CD4-positive, alpha-beta memory T cell (primary cell): ENCODE results near the gene EIF1AY. TPM values are rescaled to one million over a fixed set of nuclear protein-coding genes. Genes with fewer than 3 reads are reported as not detected.

Experiments used
- CTCF ChIA-PET: fragments of 350-600 bp; sonication (Branson Sonifier 250); formaldehyde crosslinking; loops from one replicate; lab custom pipeline; 2021; ENCODE audit warnings: inconsistent platforms; ENCODE audit not compliant: partially characterized antibody; lab: Charles Lee
- POLR2A ChIA-PET: fragments of 350-600 bp; sonication (Branson Sonifier 250); formaldehyde crosslinking; loops from one replicate; lab custom pipeline; 2021; ENCODE audit not compliant: partially characterized antibody; lab: Charles Lee
- DNase-seq, 5 donors: peaks; one replicate each; pipeline versions ENCODE4 v3.0.0 to v3.0.0-alpha.2; 2020 to 2022; ENCODE audit warnings: mixed read lengths in 1 of 5
- H3K27ac ChIP-seq: one replicate; pipeline ENCODE4 v1.7.0; 2013; ENCODE audit warnings: low read depth, low read length
- H3K27me3 ChIP-seq: 2 replicates; pipeline ENCODE4 v1.7.0; 2013; ENCODE audit warnings: mild to moderate bottlenecking, low read length, moderate library complexity; ENCODE audit not compliant: insufficient read depth
- H3K36me3 ChIP-seq: 2 replicates; pipeline ENCODE4 v1.7.0; 2013; ENCODE audit warnings: mild to moderate bottlenecking, low read length, moderate library complexity; ENCODE audit not compliant: insufficient read depth
- H3K4me1 ChIP-seq: 2 replicates; pipeline ENCODE4 v1.7.0; 2013; ENCODE audit warnings: mild to moderate bottlenecking, low read length, moderate library complexity; ENCODE audit not compliant: insufficient read depth
- H3K4me3 ChIP-seq, 2 donors: one replicate each; pipeline ENCODE4 v1.7.0; 2013; ENCODE audit warnings: low read length in 2 of 2, mild to moderate bottlenecking in 1 of 2
- H3K9me3 ChIP-seq, 2 donors: one replicate each; pipeline ENCODE4 v1.7.0; 2013; ENCODE audit warnings: low read length in 2 of 2, control low read depth in 1 of 2; ENCODE audit not compliant: control insufficient read depth in 1 of 2
- H3K27ac Mint-ChIP-seq, 7 donors: one replicate each; pipeline ENCODE4 v1.8.0; 2020 to 2021; ENCODE audit warnings: mixed read lengths in 7 of 7, mild to moderate bottlenecking in 6 of 7, inconsistent platforms in 3 of 7, moderate library complexity in 3 of 7
- H3K27me3 Mint-ChIP-seq, 2 donors: one replicate each; pipeline ENCODE4 v1.8.0; 2020 to 2021; ENCODE audit warnings: mixed read lengths in 2 of 2
- H3K36me3 Mint-ChIP-seq, 2 donors: one replicate each; pipeline ENCODE4 v1.8.0; 2020 to 2021; ENCODE audit warnings: mixed read lengths in 2 of 2, inconsistent platforms in 1 of 2, mild to moderate bottlenecking in 1 of 2
- H3K4me1 Mint-ChIP-seq, 4 donors: one replicate each; pipeline ENCODE4 v1.8.0; 2020 to 2021; ENCODE audit warnings: mixed read lengths in 4 of 4, mild to moderate bottlenecking in 1 of 4
- H3K4me3 Mint-ChIP-seq, 8 donors: one replicate each; pipeline ENCODE4 v1.8.0; 2020 to 2021; ENCODE audit warnings: mixed read lengths in 8 of 8, mild to moderate bottlenecking in 7 of 8, moderate library complexity in 6 of 8, inconsistent platforms in 3 of 8
- H3K9me3 Mint-ChIP-seq, 8 donors: one replicate each; pipeline ENCODE4 v1.8.0; 2020 to 2021; ENCODE audit warnings: mixed read lengths in 8 of 8, mild to moderate bottlenecking in 5 of 8, inconsistent platforms in 3 of 8, moderate library complexity in 1 of 8
- intact Hi-C: fragments of 100-400 bp; cut with micrococcal nuclease; formaldehyde crosslinking; loops from one replicate; pipeline ENCODE4 v1.15.1; 2023
- polyA plus RNA-seq, 2 donors: library from polyadenylated mRNA; unstranded; fragments of 300-500 nt; fragmentation: Illumina TruSeq; gene quantifications; one replicate each; pipeline ENCODE4 v1.2.3, GENCODE V29; 2021
- total RNA-seq, 2 experiments: library from RNA; stranded (reverse); gene quantifications; one replicate each; pipeline ENCODE4 v1.2.3, GENCODE V29; 2021

The EIF1AY gene
- total and polyA plus RNA-seq, 4 experiments from 2014 or later, result 37.6 to 37.7 TPM; not detected in 2

DNA sequence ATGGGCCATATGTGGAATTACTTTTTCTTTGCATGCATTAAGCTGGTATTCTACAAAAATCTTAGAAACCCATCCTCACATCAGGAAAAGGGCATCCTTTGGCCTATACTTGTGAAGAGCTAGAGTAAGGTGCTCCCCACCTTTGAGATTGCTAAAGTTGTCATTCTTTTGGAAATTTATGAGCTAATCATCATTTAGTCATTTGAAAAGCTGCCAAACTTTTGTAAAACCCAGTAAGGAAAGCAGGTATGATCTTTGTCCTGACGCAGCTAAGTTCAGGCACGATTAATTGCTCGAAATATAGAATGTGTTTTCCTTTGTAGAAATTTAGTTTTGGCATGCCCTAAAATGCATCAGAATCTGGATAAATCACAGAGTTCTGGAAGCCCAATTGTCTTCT, 2.6 kb downstream of the EIF1AY start:
- ChIA-PET POLR2A (no interaction called here), CTCF (no interaction called here)
- DNase-seq, result no peak
- Mint-ChIP-seq H3K9me3 (no peaks in the 10 kb centered on the region), H3K27me3 (no peaks in the 10 kb centered on the region), H3K27ac (peak overlapping the region in 1 of 7 donors; percentile 71), H3K4me1 (peaks cover 0 to 32% (median 6%) of the 10 kb centered on the region in 4 donors), H3K4me3 (peak overlapping the region in 2 of 8 donors; percentile 6 to 69), H3K36me3 (peaks cover 0 to 32% of the 10 kb centered on the region in 2 donors)
- intact Hi-C loops, result loop anchor here (5.0 to 10.0 kb wide), 4 partner anchors 167 to 1076 kb away; no protein-coding TSS in a partner anchor
- H3K4me1 ChIP-seq, result peaks cover 30% of the 10 kb centered on the region
- H3K4me3 ChIP-seq, result no peak overlapping the region
- H3K9me3 ChIP-seq, result no peaks in the 10 kb centered on the region
- no peak overlapping the region for H3K27ac ChIP-seq
- H3K27me3 ChIP-seq, result no peaks in the 10 kb centered on the region
- no peaks in the 10 kb centered on the region for H3K36me3 ChIP-seq

DNA sequence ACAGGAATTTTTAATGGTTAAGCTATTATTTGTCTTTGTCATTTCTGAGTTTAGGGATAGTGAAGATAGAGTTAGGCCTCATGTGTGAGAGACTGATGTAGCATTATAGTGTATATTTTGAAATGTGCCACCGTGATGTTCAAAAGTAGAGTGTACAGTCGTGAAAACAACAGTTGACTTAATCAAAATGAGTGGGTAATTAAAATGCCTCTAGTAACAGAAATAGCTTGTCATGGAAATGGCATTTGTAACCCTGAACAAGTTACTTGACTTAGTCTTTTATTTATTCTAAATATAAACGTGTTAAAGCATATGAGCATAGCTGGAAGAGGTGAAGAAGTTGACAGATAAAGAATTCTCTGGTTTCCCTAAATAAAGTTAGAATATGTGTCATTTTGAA, 6.1 kb downstream of the EIF1AY start:
- H3K4me3 Mint-ChIP-seq, result no peak overlapping the region
- H3K27ac ChIP-seq, result no peak overlapping the region
- H3K9me3 ChIP-seq, result no peaks in the 10 kb centered on the region
- H3K27me3 Mint-ChIP-seq, result no peaks in the 10 kb centered on the region
- peaks cover 0 to 34% of the 10 kb centered on the region in 2 donors for H3K36me3 Mint-ChIP-seq
- H3K27ac Mint-ChIP-seq, result no peak overlapping the region
- peaks cover 0 to 11% (median 4%) of the 10 kb centered on the region in 4 donors for H3K4me1 Mint-ChIP-seq
- peaks cover 19% of the 10 kb centered on the region for H3K4me1 ChIP-seq
- CTCF ChIA-PET, result interaction anchor here (1.0 kb wide), 1 partner anchor 22 kb away, joined by 3 read pairs; no protein-coding TSS in a partner anchor
- intact Hi-C loops, result no loop called here
- H3K27me3 ChIP-seq, result no peaks in the 10 kb centered on the region
- no peaks in the 10 kb centered on the region for H3K36me3 ChIP-seq
- no peak overlapping the region for H3K4me3 ChIP-seq
- H3K9me3 Mint-ChIP-seq, result no peaks in the 10 kb centered on the region
- no peak for DNase-seq
- POLR2A ChIA-PET, result no interaction called here

DNA sequence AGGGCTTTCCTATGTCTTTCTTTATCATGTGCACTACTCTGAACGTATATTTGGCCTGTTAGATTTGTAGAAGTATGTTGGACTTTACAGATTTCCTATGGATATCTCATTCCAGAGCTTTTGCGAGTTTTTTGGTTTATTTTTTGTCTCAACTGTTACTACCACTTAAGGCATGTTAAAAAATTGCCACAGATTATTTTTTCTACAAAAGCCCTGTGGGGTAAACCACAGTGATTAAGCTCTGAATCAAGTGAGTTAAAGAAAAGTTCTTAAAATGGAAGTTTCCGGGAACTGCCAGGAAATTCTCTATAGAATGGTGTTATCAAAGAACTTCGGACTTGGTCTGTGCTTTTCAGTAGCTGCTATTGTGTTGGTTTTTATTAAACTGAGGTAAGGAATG, 10.6 kb downstream of the EIF1AY start:
- ChIA-PET CTCF (no interaction called here), POLR2A (interaction anchor here (1.6 kb wide), 1 partner anchor 10 kb away, joined by 4 read pairs; the partner anchor contains the start of gene EIF1AY)
- no peak for DNase-seq
- Histone ChIP-seq H3K9me3 (no peaks in the 10 kb centered on the region), H3K27me3 (no peaks in the 10 kb centered on the region), H3K36me3 (no peaks in the 10 kb centered on the region), H3K4me1 (no peaks in the 10 kb centered on the region), H3K27ac (no peak overlapping the region), H3K4me3 (no peak overlapping the region)
- Mint-ChIP-seq H3K36me3 (peaks cover 0 to 42% of the 10 kb centered on the region in 2 donors), H3K27me3 (no peaks in the 10 kb centered on the region), H3K27ac (no peak overlapping the region), H3K4me1 (peaks cover 0 to 2% (median 0%) of the 10 kb centered on the region in 4 donors), H3K9me3 (no peaks in the 10 kb centered on the region), H3K4me3 (no peak overlapping the region)
- intact Hi-C loops, result no loop called here

Other genes with a start within 250 kb of the EIF1AY start
- not detected for gene RPS4Y2, start 180.3 kb downstream of the EIF1AY start, total RNA-seq
- gene RPS4Y2, start 180.3 kb downstream of the EIF1AY start, polyA plus RNA-seq, result not detected